ENCODE data around the gene AGA.

DNA sequence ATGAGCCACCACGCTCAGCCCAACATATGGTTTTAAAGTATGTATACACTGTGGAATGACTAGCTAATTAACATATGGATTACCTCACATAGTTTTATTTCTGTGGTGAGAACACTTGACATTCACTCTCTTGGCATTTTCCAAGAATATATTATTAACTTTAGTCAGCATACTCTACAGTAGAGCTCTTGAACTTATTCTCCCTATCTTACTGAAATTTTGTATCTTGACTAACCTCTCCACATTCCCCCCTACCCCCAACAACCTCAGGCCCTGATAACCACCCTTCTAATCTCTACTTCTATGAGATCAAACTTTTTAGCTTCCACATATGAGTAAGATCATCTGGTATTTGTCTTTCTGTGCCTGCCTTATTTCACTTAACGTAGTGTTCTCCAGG is 38.6 kb upstream of the AGA start:
- TF ChIP-seq, protein P1, sequence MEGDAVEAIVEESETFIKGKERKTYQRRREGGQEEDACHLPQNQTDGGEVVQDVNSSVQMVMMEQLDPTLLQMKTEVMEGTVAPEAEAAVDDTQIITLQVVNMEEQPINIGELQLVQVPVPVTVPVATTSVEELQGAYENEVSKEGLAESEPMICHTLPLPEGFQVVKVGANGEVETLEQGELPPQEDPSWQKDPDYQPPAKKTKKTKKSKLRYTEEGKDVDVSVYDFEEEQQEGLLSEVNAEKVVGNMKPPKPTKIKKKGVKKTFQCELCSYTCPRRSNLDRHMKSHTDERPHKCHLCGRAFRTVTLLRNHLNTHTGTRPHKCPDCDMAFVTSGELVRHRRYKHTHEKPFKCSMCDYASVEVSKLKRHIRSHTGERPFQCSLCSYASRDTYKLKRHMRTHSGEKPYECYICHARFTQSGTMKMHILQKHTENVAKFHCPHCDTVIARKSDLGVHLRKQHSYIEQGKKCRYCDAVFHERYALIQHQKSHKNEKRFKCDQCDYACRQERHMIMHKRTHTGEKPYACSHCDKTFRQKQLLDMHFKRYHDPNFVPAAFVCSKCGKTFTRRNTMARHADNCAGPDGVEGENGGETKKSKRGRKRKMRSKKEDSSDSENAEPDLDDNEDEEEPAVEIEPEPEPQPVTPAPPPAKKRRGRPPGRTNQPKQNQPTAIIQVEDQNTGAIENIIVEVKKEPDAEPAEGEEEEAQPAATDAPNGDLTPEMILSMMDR (CRISPR knock-in tag; IDR thresholded peaks at IDR 0.05) = no peak
- no peak for TF ChIP-seq KLF6 (CRISPR knock-in tag; IDR thresholded peaks at IDR 0.05)

Data from HepG2 (cell line).